HG02970 (cell line): ENCODE results near the gene SLC23A3.

ENCODE experiments used
- ATAC-seq: cut with Tn5 transposase; IDR thresholded peaks from one replicate; pipeline ENCODE4 v1.9.1; 2021; ENCODE audit warnings: mild to moderate bottlenecking, moderate library complexity, moderate number of reproducible peaks; ENCODE audit not compliant: unreplicated experiment, low FRiP score

Gene SLC23A3

GRCh38 chr2:219169930-219170654, at the start of gene SLC23A3:
TSS of gene SLC23A3 (minus strand) at chr2:219170029. CDS start at chr2:219169984, 45 bp downstream.
- no peak for ATAC-seq

- peak; percentile 74 for ATAC-seq
These were observed 49.2 kb upstream of the SLC23A3 start, which contains the start of gene ABCB6 for GRCh38 chr2:219218732-219219701. TSS of gene ABCB6 (minus strand) at chr2:219218958. CDS start at chr2:219218673, 285 bp downstream.

- ATAC-seq = peak; percentile 18
These were observed 48.4 kb upstream of the SLC23A3 start for GRCh38 chr2:219218217-219218731.

GRCh38 chr2:219216535-219216915, 46.7 kb upstream of the SLC23A3 start:
- no peak for ATAC-seq

GRCh38 chr2:219215871-219216534, 46.2 kb upstream of the SLC23A3 start:
- ATAC-seq = no peak

- no peak for ATAC-seq
These were observed 45.0 kb upstream of the SLC23A3 start for GRCh38 chr2:219214786-219215185.

GRCh38 chr2:219214141-219214540, 44.3 kb upstream of the SLC23A3 start:
- ATAC-seq = no peak

GRCh38 chr2:219213486-219214071, 43.8 kb upstream of the SLC23A3 start:
- ATAC-seq = no peak

- ATAC-seq = no peak
These were observed 43.2 kb upstream of the SLC23A3 start for GRCh38 chr2:219213026-219213415.

- ATAC-seq = no peak
These were observed 41.1 kb upstream of the SLC23A3 start for GRCh38 chr2:219210886-219211362.

GRCh38 chr2:219210196-219210885, 40.5 kb upstream of the SLC23A3 start:
- no peak for ATAC-seq

GRCh38 chr2:219209236-219210195, 39.7 kb upstream of the SLC23A3 start:
- no peak for ATAC-seq

- ATAC-seq = no peak
These were observed 38.3 kb upstream of the SLC23A3 start for GRCh38 chr2:219207884-219208740.

GRCh38 chr2:219207134-219207883, 37.5 kb upstream of the SLC23A3 start:
- ATAC-seq = no peak

GRCh38 chr2:219206328-219207133, 36.7 kb upstream of the SLC23A3 start, which contains the start of gene ZFAND2B:
TSS of gene ZFAND2B (plus strand) at chr2:219206782. CDS start at chr2:219206988, 206 bp downstream.
- ATAC-seq = peak; percentile 90

GRCh38 chr2:219205981-219206327, 36.1 kb upstream of the SLC23A3 start:
- no peak for ATAC-seq
